CD14-positive monocyte (primary cell): Measurements from ENCODE around the gene CLDN9. TPM values are rescaled to one million over a fixed set of nuclear protein-coding genes. Genes with fewer than 3 reads are reported as not detected.
A peak's percentile ranks its signal among the peaks of the same experiment; 100 is the strongest.

Experiments
- DNase-seq, 3 donors: peaks; one replicate each; pipeline ENCODE4 v3.0.0-alpha.2; 2011 to 2022
- H2AFZ ChIP-seq: 2 replicates; pipeline ENCODE4 v1.6.0; 2012; ENCODE audit warnings: mild to moderate bottlenecking, low read depth, low read length, inconsistent platforms; ENCODE audit not compliant: insufficient read depth, poor library complexity, severe bottlenecking
- H3K27ac ChIP-seq, 2 donors: 1 replicate in 1 of 2; 2 replicates in 1 of 2; pipeline ENCODE4 v1.5.1; 2012 to 2013; ENCODE audit warnings: low read length in 2 of 2, control low read depth in 1 of 2, inconsistent platforms in 1 of 2, low read depth in 1 of 2, mild to moderate bottlenecking in 1 of 2
- H3K27me3 ChIP-seq, 2 donors: one replicate each; pipeline versions ENCODE4 v1.6.0 to v1.6.1; 2011 to 2013; ENCODE audit warnings: low read length in 2 of 2; ENCODE audit not compliant: control insufficient read depth in 2 of 2, insufficient read depth in 2 of 2
- H3K36me3 ChIP-seq, 2 donors: replicated peaks in 1 of 2; 1 replicate in 1 of 2; 2 replicates in 1 of 2; pipeline versions ENCODE4 v1.5.1 to v1.6.1; 2012 to 2013; ENCODE audit warnings: low read length in 2 of 2, control low read depth in 1 of 2, inconsistent platforms in 1 of 2, mild to moderate bottlenecking in 1 of 2; ENCODE audit not compliant: insufficient read depth in 2 of 2, control insufficient read depth in 1 of 2
- H3K4me1 ChIP-seq, 2 donors: 1 replicate in 1 of 2; 2 replicates in 1 of 2; pipeline versions ENCODE4 v1.5.1 to v1.6.1; 2012 to 2013; ENCODE audit warnings: low read length in 2 of 2, control low read depth in 1 of 2, inconsistent platforms in 1 of 2, mild to moderate bottlenecking in 1 of 2, moderate library complexity in 1 of 2; ENCODE audit not compliant: insufficient read depth in 2 of 2, control insufficient read depth in 1 of 2
- H3K4me2 ChIP-seq: replicated peaks from 2 replicates; pipeline ENCODE3; 2012; ENCODE audit warnings: low read length, moderate library complexity, mild to moderate bottlenecking; ENCODE audit not compliant: poor library complexity, severe bottlenecking; ENCODE audit errors: extremely low read depth
- H3K4me3 ChIP-seq, 3 experiments: fragments of 200-600 bp in 1 of 3; sonication (generic) in 1 of 3; replicated peaks in 1 of 3; 1 replicate in 2 of 3; 2 replicates in 1 of 3; pipeline ENCODE4 v1.5.1; 2011 to 2013; ENCODE audit warnings: low read length in 3 of 3, mild to moderate bottlenecking in 3 of 3, control low read depth in 2 of 3, low read depth in 2 of 3, inconsistent platforms in 1 of 3, moderate library complexity in 1 of 3
- H3K79me2 ChIP-seq: 2 replicates; pipeline ENCODE4 v1.6.0; 2012; ENCODE audit warnings: mild to moderate bottlenecking, control low read depth, inconsistent platforms, low read length, moderate library complexity; ENCODE audit not compliant: insufficient read depth
- H3K9ac ChIP-seq: 2 replicates; pipeline ENCODE4 v1.6.0; 2017; ENCODE audit warnings: low read length, mild to moderate bottlenecking; ENCODE audit not compliant: insufficient read depth, poor library complexity, severe bottlenecking
- H3K9me3 ChIP-seq, 2 donors: replicated peaks in 1 of 2; 1 replicate in 1 of 2; 2 replicates in 1 of 2; pipeline versions ENCODE4 v1.5.1 to v1.6.1; 2012 to 2013; ENCODE audit warnings: low read length in 2 of 2, control low read depth in 1 of 2; ENCODE audit not compliant: control insufficient read depth in 1 of 2, insufficient read depth in 1 of 2
- H4K20me1 ChIP-seq: 2 replicates; pipeline ENCODE4 v1.6.0; 2012; ENCODE audit warnings: mild to moderate bottlenecking, low read length, control low read depth, moderate library complexity; ENCODE audit not compliant: insufficient read depth
- H3K27ac Mint-ChIP-seq, 7 donors: one replicate each; pipeline ENCODE4 v1.8.0; 2020; ENCODE audit warnings: mild to moderate bottlenecking in 7 of 7, mixed read lengths in 7 of 7, moderate library complexity in 6 of 7, inconsistent platforms in 2 of 7
- H3K27me3 Mint-ChIP-seq, 3 donors: one replicate each; pipeline ENCODE4 v1.8.0; 2021 to 2022; ENCODE audit warnings: low read depth in 3 of 3, mild to moderate bottlenecking in 3 of 3, mixed read lengths in 3 of 3, moderate library complexity in 3 of 3, inconsistent platforms in 1 of 3
- H3K36me3 Mint-ChIP-seq, 2 donors: one replicate each; pipeline ENCODE4 v1.8.0; 2020; ENCODE audit warnings: mixed read lengths in 2 of 2, inconsistent platforms in 1 of 2, mild to moderate bottlenecking in 1 of 2
- H3K4me1 Mint-ChIP-seq: one replicate; pipeline ENCODE4 v1.8.0; 2020; ENCODE audit warnings: mild to moderate bottlenecking, mixed read lengths
- H3K4me3 Mint-ChIP-seq, 2 donors: one replicate each; pipeline ENCODE4 v1.8.0; 2020; ENCODE audit warnings: mild to moderate bottlenecking in 2 of 2, mixed read lengths in 2 of 2, moderate library complexity in 1 of 2
- H3K9me3 Mint-ChIP-seq, 7 donors: one replicate each; pipeline ENCODE4 v1.8.0; 2020 to 2022; ENCODE audit warnings: mixed read lengths in 7 of 7, mild to moderate bottlenecking in 6 of 7, moderate library complexity in 6 of 7, inconsistent platforms in 2 of 7
- CTCF ChIP-seq: fragments of 200-600 bp; IDR thresholded peaks from one replicate; pipeline ENCODE4 v1.8.0; 2022; ENCODE audit warnings: antibody characterized with exemption, mild to moderate bottlenecking
- WGBS: methylation state at CpG from one replicate; pipeline ENCODE4 v1.1.5; 2013; ENCODE audit warnings: missing lambda C conversion rate; ENCODE audit not compliant: insufficient coverage; 5-methylcytosine and 5-hydroxymethylcytosine counted together
- intact Hi-C, 2 donors: fragments of 100-400 bp; cut with micrococcal nuclease; formaldehyde crosslinking; loops; one replicate each; pipeline versions ENCODE4 v1.15.0 to v1.15.1; 2023
- polyA plus RNA-seq, 3 donors: library from polyadenylated mRNA; depleted of rRNA in 1 of 3; unstranded in 2 of 3; stranded (reverse) in 1 of 3; fragments of 300-500 nt in 2 of 3; fragments of >200 nt in 1 of 3; fragmentation: Illumina TruSeq in 2 of 3; gene quantifications; 1 replicate in 2 of 3; 2 replicates in 1 of 3; pipeline ENCODE4 v1.2.3, GENCODE V29; 2012 to 2021

CLDN9 gene
- polyA plus RNA-seq, 3 donors, result 2.1 TPM; not detected in 2

DNA sequence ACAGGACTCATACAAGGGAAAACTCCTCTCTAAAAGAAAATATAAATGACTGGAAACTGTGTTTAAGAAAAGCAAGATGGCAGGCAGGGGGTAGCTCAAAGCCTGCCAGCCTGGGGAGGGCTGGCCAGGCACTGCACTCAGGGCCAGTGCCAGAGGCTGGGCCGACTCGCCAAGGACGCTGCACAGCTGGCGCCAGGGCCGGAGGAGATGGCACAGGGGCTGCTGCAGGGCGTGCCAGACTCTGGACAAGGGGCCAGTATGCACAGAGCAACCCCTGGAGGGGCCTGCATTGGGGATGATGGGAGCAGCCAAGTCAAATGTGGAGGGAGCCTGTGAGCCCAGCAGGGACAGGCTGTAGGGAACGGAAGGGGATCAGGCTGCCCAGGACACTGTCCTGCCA is 36.5 kb upstream of the CLDN9 start:
- Histone ChIP-seq H4K20me1 (peaks cover 10% of the 10 kb centered on the region), H3K27me3 (no peaks in the 10 kb centered on the region), H3K36me3 (peaks cover 20 to 31% of the 10 kb centered on the region in 2 donors), H3K9me3 (no peaks in the 10 kb centered on the region), H3K4me3 (no peak overlapping the region), H3K27ac (no peak overlapping the region), H3K4me2 (no peak overlapping the region), H2AFZ (no peak overlapping the region), H3K9ac (no peak overlapping the region), H3K4me1 (peaks cover 15 to 19% of the 10 kb centered on the region in 2 donors), H3K79me2 (peaks cover 16% of the 10 kb centered on the region)
- Mint-ChIP-seq H3K4me3 (no peak overlapping the region), H3K27ac (no peak overlapping the region), H3K36me3 (peaks cover 10 to 27% of the 10 kb centered on the region in 2 donors), H3K27me3 (peaks cover 0 to 1% (median 0%) of the 10 kb centered on the region in 3 donors), H3K4me1 (peaks cover 25% of the 10 kb centered on the region), H3K9me3 (no peaks in the 10 kb centered on the region)
- 96% methylated on average over 6 of the region's 7 CpGs for WGBS
- intact Hi-C loops, result no loop called here
- TF ChIP-seq CTCF, result no peak
- no peak for DNase-seq

DNA sequence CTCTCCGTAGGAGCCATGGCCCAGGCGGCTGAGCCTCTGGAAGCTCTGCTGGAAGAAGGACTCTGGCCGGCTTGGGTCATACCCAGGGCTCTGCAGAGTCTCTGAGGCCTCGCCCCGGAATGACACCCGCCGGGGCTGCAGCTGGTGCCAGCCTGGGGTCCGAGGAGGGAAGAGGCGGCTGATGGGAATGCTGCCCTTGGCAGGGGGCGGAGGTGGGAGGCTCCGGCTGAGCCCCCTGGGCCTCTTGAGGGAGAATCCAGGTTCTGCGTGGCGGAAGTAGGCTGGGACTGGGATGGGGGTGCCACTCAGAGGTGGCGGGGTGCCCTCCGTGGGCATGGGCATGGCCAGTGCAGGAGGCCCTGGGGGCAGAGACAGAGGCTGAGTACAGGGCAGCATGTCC is 36.0 kb upstream of the CLDN9 start:
- Histone ChIP-seq H3K9me3 (no peaks in the 10 kb centered on the region), H3K36me3 (peaks cover 18 to 31% of the 10 kb centered on the region in 2 donors), H3K4me2 (no peak overlapping the region), H3K27me3 (no peaks in the 10 kb centered on the region), H3K79me2 (peaks cover 12% of the 10 kb centered on the region), H3K4me1 (peaks cover 18 to 21% of the 10 kb centered on the region in 2 donors), H4K20me1 (peaks cover 5% of the 10 kb centered on the region), H3K9ac (no peak overlapping the region), H3K4me3 (no peak overlapping the region), H3K27ac (no peak overlapping the region), H2AFZ (no peak overlapping the region)
- 99% methylated on average over 12 of the region's 15 CpGs for WGBS
- Mint-ChIP-seq H3K9me3 (no peaks in the 10 kb centered on the region), H3K4me1 (peaks cover 29% of the 10 kb centered on the region), H3K4me3 (peak overlapping the region in 1 of 2 donors; percentile 43), H3K27me3 (peaks cover 0 to 1% (median 0%) of the 10 kb centered on the region in 3 donors), H3K36me3 (peaks cover 10 to 27% of the 10 kb centered on the region in 2 donors), H3K27ac (no peak overlapping the region)
- TF ChIP-seq CTCF, result no peak
- intact Hi-C loops, result no loop called here
- no peak for DNase-seq
